Breast epithelium (tissue), 4 donors: ENCODE data around the gene MYEOV. TPM values are rescaled to one million over a fixed set of nuclear protein-coding genes. Genes with fewer than 3 reads are reported as not detected.

Source experiments
- DNase-seq, 2 donors: peaks; one replicate each; pipeline ENCODE4 v3.0.0-alpha.2; 2019; ENCODE audit warnings: low spot score in 2 of 2
- H3K27ac ChIP-seq, 2 donors: fragments of 200-600 bp; sonication (generic) in 1 of 2; one replicate each; pipeline ENCODE4 v1.5.1; 2016 to 2019; ENCODE audit warnings: mild to moderate bottlenecking in 1 of 2
- H3K27me3 ChIP-seq, 2 donors: fragments of 200-600 bp; sonication (generic) in 1 of 2; one replicate each; pipeline versions ENCODE4 v1.5.1 to v1.6.0; 2017 to 2019; ENCODE audit warnings: control low read depth in 1 of 2, mild to moderate bottlenecking in 1 of 2
- H3K36me3 ChIP-seq: fragments of 200-600 bp; one replicate; pipeline ENCODE4 v1.5.1; 2019
- H3K4me1 ChIP-seq, 2 donors: fragments of 200-600 bp; sonication (generic); one replicate each; pipeline ENCODE4 v1.5.1; 2016 to 2019; ENCODE audit warnings: control low read depth in 1 of 2
- H3K4me3 ChIP-seq, 3 donors: fragments of 200-600 bp; sonication (generic); 1 replicate in 2 of 3; 2 replicates in 1 of 3; pipeline ENCODE4 v1.5.1; 2016 to 2019; ENCODE audit warnings: mild to moderate bottlenecking in 3 of 3, moderate library complexity in 2 of 3
- H3K9me3 ChIP-seq, 2 donors: fragments of 200-600 bp; sonication (generic) in 1 of 2; one replicate each; pipeline ENCODE4 v1.5.1; 2016 to 2019; ENCODE audit warnings: control low read depth in 1 of 2
- CTCF ChIP-seq, 3 donors: fragments of 450-650 bp; IDR thresholded peaks; one replicate each; pipeline ENCODE4 v1.5.1; 2016 to 2017; ENCODE audit warnings: antibody characterized with exemption in 3 of 3, mild to moderate bottlenecking in 3 of 3, moderate library complexity in 3 of 3
- POLR2A ChIP-seq: fragments of 450-650 bp; IDR thresholded peaks from one replicate; pipeline ENCODE4 v1.6.1; 2016; ENCODE audit warnings: antibody characterized with exemption, mild to moderate bottlenecking, moderate library complexity
- POLR2AphosphoS5 ChIP-seq, 3 donors: sonication (generic); formaldehyde crosslinking; IDR thresholded peaks; one replicate each; pipeline ENCODE4 v1.6.1; 2017; ENCODE audit warnings: antibody characterized with exemption in 3 of 3
- intact Hi-C: fragments of 100-400 bp; cut with DNase I; formaldehyde crosslinking; loops from one replicate; pipeline ENCODE4 v1.15.1; 2023; ENCODE audit warnings: low total_unique reads
- total RNA-seq, 3 donors: library from RNA; depleted of rRNA; stranded (reverse); fragments of >200 nt; gene quantifications; one replicate each; pipeline ENCODE4 v1.1.0, GENCODE V29; 2016

MYEOV gene
- total RNA-seq, 3 donors from 2014 or later: 2.8 to 22.0 (median 18.7) TPM

GRCh38 chr11:69280451-69280850 is 13.5 kb upstream of the MYEOV start:
- no peaks in the 10 kb centered on the region for H3K27me3 ChIP-seq
- intact Hi-C loops: no loop called here
- TF ChIP-seq CTCF (IDR thresholded peaks at IDR 0.05) (no peak), POLR2AphosphoS5 (IDR thresholded peaks at IDR 0.05) (no peak), POLR2A (no peak)

DNA sequence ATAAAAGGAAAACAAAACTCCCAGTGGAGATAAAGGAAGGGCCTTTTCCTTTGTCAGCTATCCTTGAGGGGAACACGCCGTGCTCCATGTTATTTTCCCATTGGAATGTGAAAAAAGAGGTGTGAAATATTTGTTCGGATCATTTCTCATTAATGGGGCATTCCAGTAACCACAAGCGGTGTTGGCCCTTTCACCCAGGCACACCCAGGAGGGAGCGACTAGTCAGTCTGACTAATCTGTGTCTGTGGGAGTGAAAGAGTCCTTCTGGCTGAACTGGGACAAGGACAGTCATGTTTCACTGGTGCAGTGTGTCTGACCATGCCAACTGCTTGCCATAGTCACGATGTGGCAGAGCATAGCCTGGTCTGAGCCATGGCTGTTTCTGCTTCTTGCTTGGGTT is 13.0 kb upstream of the MYEOV start:
- no peaks in the 10 kb centered on the region for H3K36me3 ChIP-seq
- H3K27me3 ChIP-seq: no peaks in the 10 kb centered on the region
- intact Hi-C loops: no loop called here
- H3K4me3 ChIP-seq: no peak overlapping the region
- no peak for TF ChIP-seq POLR2A
- no peak for TF ChIP-seq POLR2AphosphoS5 (IDR thresholded peaks at IDR 0.05)
- TF ChIP-seq CTCF (IDR thresholded peaks at IDR 0.05): no peak
- H3K4me1 ChIP-seq: peaks cover 0 to 13% of the 10 kb centered on the region in 2 donors
- no peak for DNase-seq
- H3K27ac ChIP-seq: no peak overlapping the region
- H3K9me3 ChIP-seq: no peaks in the 10 kb centered on the region

More at GRCh38 chr11:69280451-69280850, 13.5 kb upstream of the MYEOV start:
- H3K27ac ChIP-seq: no peak overlapping the region
- DNase-seq: no peak
- no peaks in the 10 kb centered on the region for H3K9me3 ChIP-seq
- no peaks in the 10 kb centered on the region for H3K36me3 ChIP-seq
- no peak overlapping the region for H3K4me3 ChIP-seq
- H3K4me1 ChIP-seq: peaks cover 0 to 13% of the 10 kb centered on the region in 2 donors

GRCh38 chr11:69283446-69283845 is 10.5 kb upstream of the MYEOV start:
- DNase-seq: no peak
- Histone ChIP-seq H3K27ac (no peak overlapping the region), H3K27me3 (no peaks in the 10 kb centered on the region), H3K36me3 (no peaks in the 10 kb centered on the region), H3K4me1 (no peaks in the 10 kb centered on the region), H3K4me3 (no peak overlapping the region), H3K9me3 (no peaks in the 10 kb centered on the region)
- intact Hi-C loops: loop anchor here (2.0 kb wide), 1 partner anchor 39 kb away; no protein-coding TSS in a partner anchor
- TF ChIP-seq POLR2AphosphoS5 (IDR thresholded peaks at IDR 0.05) (no peak), POLR2A (no peak), CTCF (IDR thresholded peaks at IDR 0.05) (no peak)

DNA sequence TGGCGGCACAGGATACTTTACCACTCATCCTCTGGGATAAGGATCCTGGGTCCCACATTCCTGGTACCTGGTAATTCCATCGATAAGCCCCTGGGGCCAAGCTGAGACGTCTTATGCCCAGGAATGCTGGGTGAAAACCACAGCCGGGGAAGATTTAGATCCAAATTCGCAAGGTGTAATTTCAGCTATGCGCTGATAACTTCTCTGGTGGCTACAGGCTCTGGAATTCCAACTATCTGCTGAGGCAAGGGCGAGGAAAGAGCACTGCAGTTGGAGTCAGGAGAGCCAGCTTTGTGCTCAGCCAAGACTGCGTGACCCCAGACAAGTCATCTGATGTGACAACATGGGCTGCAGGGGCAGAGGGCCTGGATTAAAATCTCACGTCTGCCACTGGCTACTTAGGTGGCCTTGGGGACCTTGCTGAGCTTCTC is 9.9 kb upstream of the MYEOV start:
- DNase-seq: no peak
- H3K9me3 ChIP-seq: no peaks in the 10 kb centered on the region
- H3K27ac ChIP-seq: no peak overlapping the region
- H3K27me3 ChIP-seq: no peaks in the 10 kb centered on the region
- H3K4me1 ChIP-seq: no peaks in the 10 kb centered on the region
- intact Hi-C loops: no loop called here
- no peak for TF ChIP-seq CTCF (IDR thresholded peaks at IDR 0.05)
- no peak for TF ChIP-seq POLR2A
- TF ChIP-seq POLR2AphosphoS5 (IDR thresholded peaks at IDR 0.05): no peak
- H3K4me3 ChIP-seq: no peak overlapping the region
- H3K36me3 ChIP-seq: no peaks in the 10 kb centered on the region

DNA sequence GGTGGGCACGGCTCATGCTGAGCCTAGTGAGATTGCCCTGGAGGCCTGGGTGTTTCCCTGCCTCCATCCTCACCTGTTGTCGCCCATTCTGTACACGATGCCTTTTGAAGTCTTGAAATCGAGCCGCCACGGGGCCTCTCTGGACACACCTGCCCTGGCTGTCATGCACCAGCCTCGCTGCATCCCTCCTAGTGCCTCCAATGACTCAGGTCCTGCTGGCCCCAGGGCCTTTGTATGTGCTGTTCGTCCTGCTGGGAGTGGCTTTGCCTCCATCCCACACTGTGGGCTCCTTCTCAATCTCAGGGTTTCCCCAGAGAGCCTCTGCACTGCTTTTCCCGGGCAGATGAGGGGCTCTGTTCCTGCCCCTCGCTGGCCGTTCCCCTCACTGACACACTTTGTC is 8.9 kb upstream of the MYEOV start:
- DNase-seq: no peak
- Histone ChIP-seq H3K27me3 (no peaks in the 10 kb centered on the region), H3K9me3 (no peaks in the 10 kb centered on the region), H3K4me1 (no peaks in the 10 kb centered on the region), H3K36me3 (no peaks in the 10 kb centered on the region), H3K4me3 (no peak overlapping the region), H3K27ac (no peak overlapping the region)
- TF ChIP-seq POLR2AphosphoS5 (IDR thresholded peaks at IDR 0.05): no peak
- TF ChIP-seq POLR2A: no peak
- no peak for TF ChIP-seq CTCF (IDR thresholded peaks at IDR 0.05)
- intact Hi-C loops: no loop called here
